ENCODE results near the gene HPCAL1. TPM values are rescaled to one million over a fixed set of nuclear protein-coding genes. Genes with fewer than 3 reads are reported as not detected.

The HPCAL1 gene
- polyA plus RNA-seq, 3 donors = 82.1 to 99.5 (median 98.0) TPM

DNA sequence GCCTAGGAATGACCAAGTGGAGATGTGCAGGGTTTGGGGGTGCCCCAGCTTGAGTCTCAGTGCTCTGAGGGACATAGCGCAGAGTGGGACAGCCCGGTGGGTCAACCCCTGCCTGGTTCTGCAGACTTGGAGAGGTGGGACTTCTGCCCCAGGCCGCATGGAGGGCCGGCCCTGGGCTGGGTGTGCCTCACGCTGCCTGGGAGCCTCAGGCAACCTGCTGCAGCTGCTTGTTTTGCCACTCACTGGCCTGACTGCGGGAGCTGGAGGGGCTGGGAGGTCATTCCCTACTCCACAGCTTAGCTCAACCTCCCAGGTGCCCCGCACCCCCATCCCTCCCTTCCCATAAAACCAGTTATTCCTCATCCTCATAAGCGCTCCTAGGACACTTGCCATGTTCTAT lies 112.3 kb downstream of the HPCAL1 start:
- peaks cover 0 to 6% (median 3%) of the 10 kb centered on the region in 7 donors for H3K9me3 Mint-ChIP-seq
- Histone ChIP-seq H3K4me1 (ENCODE audit: control insufficient read depth in 1 of 2, insufficient read depth in 2 of 2, low read length in 2 of 2) (peaks cover 15% of the 10 kb centered on the region in 2 donors), H3K36me3 (replicated peaks in 1 of 2; ENCODE audit: control insufficient read depth in 1 of 2, insufficient read depth in 2 of 2, low read length in 2 of 2) (peaks cover 16 to 53% of the 10 kb centered on the region in 2 donors), H3K4me2 (replicated peaks; ENCODE audit: extremely low read depth, low read length, poor library complexity, severe bottlenecking) (no peak overlapping the region), H2AFZ (ENCODE audit: insufficient read depth, low read depth, low read length, poor library complexity, severe bottlenecking) (no peak overlapping the region), H3K79me2 (ENCODE audit: insufficient read depth, low read length) (peaks cover 30% of the 10 kb centered on the region), H4K20me1 (ENCODE audit: insufficient read depth, low read length) (peaks cover 32% of the 10 kb centered on the region), H3K27me3 (ENCODE audit: control insufficient read depth in 2 of 2, insufficient read depth in 2 of 2, low read length in 2 of 2) (no peaks in the 10 kb centered on the region), H3K27ac (ENCODE audit: low read depth in 1 of 2, low read length in 2 of 2) (no peak overlapping the region), H3K9me3 (replicated peaks in 1 of 2; ENCODE audit: control insufficient read depth in 1 of 2, insufficient read depth in 1 of 2, low read length in 2 of 2) (no peaks in the 10 kb centered on the region), H3K4me3 (replicated peaks in 1 of 3; ENCODE audit: low read depth in 2 of 3, low read length in 3 of 3) (no peak overlapping the region), H3K9ac (ENCODE audit: insufficient read depth, low read length, poor library complexity, severe bottlenecking) (no peak overlapping the region)
- peaks cover 41 to 61% of the 10 kb centered on the region in 2 donors for H3K36me3 Mint-ChIP-seq
- H3K4me3 Mint-ChIP-seq = no peak overlapping the region
- 100% methylated on average over 8 of the region's 8 CpGs for WGBS (ENCODE audit: insufficient coverage)
- H3K27ac Mint-ChIP-seq = no peak overlapping the region
- H3K4me1 Mint-ChIP-seq = peaks cover 25% of the 10 kb centered on the region
- intact Hi-C loops (cut with micrococcal nuclease) = loop anchor here in 1 of 2 donors (5.0 kb wide), 1 partner anchor 98 kb away; no protein-coding TSS in a partner anchor
- TF ChIP-seq, protein P1, sequence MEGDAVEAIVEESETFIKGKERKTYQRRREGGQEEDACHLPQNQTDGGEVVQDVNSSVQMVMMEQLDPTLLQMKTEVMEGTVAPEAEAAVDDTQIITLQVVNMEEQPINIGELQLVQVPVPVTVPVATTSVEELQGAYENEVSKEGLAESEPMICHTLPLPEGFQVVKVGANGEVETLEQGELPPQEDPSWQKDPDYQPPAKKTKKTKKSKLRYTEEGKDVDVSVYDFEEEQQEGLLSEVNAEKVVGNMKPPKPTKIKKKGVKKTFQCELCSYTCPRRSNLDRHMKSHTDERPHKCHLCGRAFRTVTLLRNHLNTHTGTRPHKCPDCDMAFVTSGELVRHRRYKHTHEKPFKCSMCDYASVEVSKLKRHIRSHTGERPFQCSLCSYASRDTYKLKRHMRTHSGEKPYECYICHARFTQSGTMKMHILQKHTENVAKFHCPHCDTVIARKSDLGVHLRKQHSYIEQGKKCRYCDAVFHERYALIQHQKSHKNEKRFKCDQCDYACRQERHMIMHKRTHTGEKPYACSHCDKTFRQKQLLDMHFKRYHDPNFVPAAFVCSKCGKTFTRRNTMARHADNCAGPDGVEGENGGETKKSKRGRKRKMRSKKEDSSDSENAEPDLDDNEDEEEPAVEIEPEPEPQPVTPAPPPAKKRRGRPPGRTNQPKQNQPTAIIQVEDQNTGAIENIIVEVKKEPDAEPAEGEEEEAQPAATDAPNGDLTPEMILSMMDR (IDR thresholded peaks at IDR 0.05) = no peak
- no peak for DNase-seq
- peaks cover 0 to under 1% (median 0%) of the 10 kb centered on the region in 3 donors for H3K27me3 Mint-ChIP-seq (ENCODE audit: low read depth in 3 of 3)

DNA sequence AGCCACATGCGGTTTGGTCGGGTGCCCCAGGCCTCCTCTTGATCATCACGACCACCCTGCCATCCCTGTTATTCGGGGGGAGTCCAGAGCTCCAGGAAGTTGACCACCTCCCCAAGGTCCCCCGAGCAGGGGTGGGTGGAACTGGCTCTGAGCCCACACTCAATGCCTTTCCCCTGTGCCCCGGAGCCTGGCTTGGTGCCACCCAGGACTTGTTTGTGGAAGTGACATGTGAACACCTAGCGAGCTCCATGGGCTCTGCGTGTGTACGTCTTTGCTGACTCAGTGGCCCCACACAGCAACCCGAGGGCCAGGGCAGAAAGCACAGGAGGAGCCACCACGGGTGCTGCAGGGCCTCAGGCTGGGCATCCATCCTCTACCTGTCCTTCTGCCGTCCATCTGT lies 112.9 kb downstream of the HPCAL1 start:
- peaks cover 22 to 59% of the 10 kb centered on the region in 2 donors for H3K36me3 ChIP-seq (replicated peaks in 1 of 2; ENCODE audit: control insufficient read depth in 1 of 2, insufficient read depth in 2 of 2, low read length in 2 of 2)
- no peak overlapping the region for H3K9ac ChIP-seq (ENCODE audit: insufficient read depth, low read length, poor library complexity, severe bottlenecking)
- no peaks in the 10 kb centered on the region for H3K27me3 Mint-ChIP-seq (ENCODE audit: low read depth in 3 of 3)
- peaks cover 45 to 66% of the 10 kb centered on the region in 2 donors for H3K36me3 Mint-ChIP-seq
- H3K79me2 ChIP-seq (ENCODE audit: insufficient read depth, low read length) = peaks cover 30% of the 10 kb centered on the region
- H3K4me2 ChIP-seq (replicated peaks; ENCODE audit: extremely low read depth, low read length, poor library complexity, severe bottlenecking) = no peak overlapping the region
- TF ChIP-seq, protein P1 (IDR thresholded peaks at IDR 0.05) = no peak
- H3K27me3 ChIP-seq (ENCODE audit: control insufficient read depth in 2 of 2, insufficient read depth in 2 of 2, low read length in 2 of 2) = no peaks in the 10 kb centered on the region
- peak overlapping the region in 3 of 7 donors; percentile 46 to 88 (median 57) for H3K27ac Mint-ChIP-seq
- no peak for DNase-seq
- whole genome bisulfite sequencing (ENCODE audit: insufficient coverage) = 90% methylated on average over 12 of the region's 12 CpGs
- H3K4me1 ChIP-seq (ENCODE audit: control insufficient read depth in 1 of 2, insufficient read depth in 2 of 2, low read length in 2 of 2) = peaks cover 9% of the 10 kb centered on the region in 2 donors
- no peaks in the 10 kb centered on the region for H3K9me3 ChIP-seq (replicated peaks in 1 of 2; ENCODE audit: control insufficient read depth in 1 of 2, insufficient read depth in 1 of 2, low read length in 2 of 2)
- H4K20me1 ChIP-seq (ENCODE audit: insufficient read depth, low read length) = peaks cover 32% of the 10 kb centered on the region
- no peak overlapping the region for H3K27ac ChIP-seq (ENCODE audit: low read depth in 1 of 2, low read length in 2 of 2)
- H2AFZ ChIP-seq (ENCODE audit: insufficient read depth, low read depth, low read length, poor library complexity, severe bottlenecking) = no peak overlapping the region
- peaks cover 19% of the 10 kb centered on the region for H3K4me1 Mint-ChIP-seq
- intact Hi-C loops (cut with micrococcal nuclease) = loop anchor here in 1 of 2 donors (5.0 kb wide), 1 partner anchor 98 kb away; no protein-coding TSS in a partner anchor
- H3K9me3 Mint-ChIP-seq = peaks cover 0 to 6% (median 3%) of the 10 kb centered on the region in 7 donors
- no peak overlapping the region for H3K4me3 ChIP-seq (replicated peaks in 1 of 3; ENCODE audit: low read depth in 2 of 3, low read length in 3 of 3)
- H3K4me3 Mint-ChIP-seq = no peak overlapping the region
